GM18507 (cell line): ENCODE results near the gene CYP4Z1.
A peak's percentile ranks its signal among the peaks of the same experiment; 100 is the strongest.
"Not testable (repeated sequence)": the region's sequence is repeated elsewhere in the genome, so short reads cannot be mapped to it uniquely, and the experiment has no call there.

Experiments used
- DNase-seq: peaks from one replicate; pipeline ENCODE4 v3.0.0; 2011; ENCODE audit warnings: low read depth; ENCODE audit not compliant: insufficient read length; ENCODE audit errors: extremely low spot score
- FAIRE-seq: peaks from 2 replicates; lab custom pipeline; 2011; peaks lifted over from hg19 to GRCh38; lab: Jason Lieb, UNC

Gene CYP4Z1

GRCh38 chr1:47124834-47125233, 57.8 kb downstream of the CYP4Z1 start:
- not testable (repeated sequence) for FAIRE-seq, DNase-seq

GRCh38 chr1:47126997-47127396, 60.0 kb downstream of the CYP4Z1 start:
- FAIRE-seq, DNase-seq: not testable (repeated sequence)

GRCh38 chr1:47128221-47128620, 61.2 kb downstream of the CYP4Z1 start:
- DNase-seq, result no peak
- no peak for FAIRE-seq

- FAIRE-seq, DNase-seq: not testable (repeated sequence)
Observed at GRCh38 chr1:47128854-47129253, 61.8 kb downstream of the CYP4Z1 start.

- DNase-seq, FAIRE-seq: not testable (repeated sequence)
Observed at GRCh38 chr1:47129489-47130230, 62.6 kb downstream of the CYP4Z1 start.

GRCh38 chr1:47132665-47133064, 65.6 kb downstream of the CYP4Z1 start:
- DNase-seq, FAIRE-seq: not testable (repeated sequence)

GRCh38 chr1:47137198-47137597, 70.2 kb downstream of the CYP4Z1 start, which contains the start of gene CYP4A22:
CYP4A22 (plus strand) TSS chr1:47137441; CDS start chr1:47137486, 45 bp downstream.
- DNase-seq, result no peak
- no peak for FAIRE-seq

GRCh38 chr1:47137925-47138615, 71.0 kb downstream of the CYP4Z1 start:
- DNase-seq (no peak), FAIRE-seq (no peak)

- DNase-seq, FAIRE-seq: not testable (repeated sequence)
Observed at GRCh38 chr1:47140358-47140757, 73.3 kb downstream of the CYP4Z1 start.

- DNase-seq, FAIRE-seq: not testable (repeated sequence)
Observed at GRCh38 chr1:47143654-47144053, 76.6 kb downstream of the CYP4Z1 start.

- not testable (repeated sequence) for FAIRE-seq, DNase-seq
Observed at GRCh38 chr1:47146495-47146894, 79.5 kb downstream of the CYP4Z1 start.

- DNase-seq (no peak), FAIRE-seq (no peak)
Observed at GRCh38 chr1:47147047-47147785, 80.2 kb downstream of the CYP4Z1 start.

GRCh38 chr1:47149162-47149561, 82.1 kb downstream of the CYP4Z1 start:
- DNase-seq, FAIRE-seq: not testable (repeated sequence)

- not testable (repeated sequence) for DNase-seq, FAIRE-seq
Observed at GRCh38 chr1:47156457-47156856, 89.4 kb downstream of the CYP4Z1 start.

GRCh38 chr1:47157957-47158356, 90.9 kb downstream of the CYP4Z1 start:
- not testable (repeated sequence) for DNase-seq, FAIRE-seq

- FAIRE-seq (no peak), DNase-seq (no peak)
Observed at GRCh38 chr1:47160716-47161115, 93.7 kb downstream of the CYP4Z1 start.

- peak; percentile 48 for FAIRE-seq
- no peak for DNase-seq
Observed at GRCh38 chr1:47161298-47162040, 94.4 kb downstream of the CYP4Z1 start.

GRCh38 chr1:47164552-47164951, 97.5 kb downstream of the CYP4Z1 start:
- no peak for FAIRE-seq
- no peak for DNase-seq
